Activated T-helper 1 cell treated with anti-CD3 and anti-CD28 coated beads, Interleukin-12 subunit alpha, Interleukin-12 subunit beta, Interleukin-2, Interleukin-4 antibody, amounts not matched to agents 30 ng/mL and 10 ng/mL and 1 ng/mL, durations not matched to agents 14 hours and 24 hours and 36 hours (primary cell): Measurements from ENCODE around the gene NLRC3. TPM values are rescaled to one million over a fixed set of nuclear protein-coding genes. Genes with fewer than 3 reads are reported as not detected.
"Not testable (repeated sequence)": the region's sequence is repeated elsewhere in the genome, so short reads cannot be mapped to it uniquely, and the experiment has no call there.

ENCODE experiments used
- DNase-seq: peaks from one replicate; pipeline ENCODE4 v3.0.0; 2021; ENCODE audit warnings: low spot score
- H3K27ac Mint-ChIP-seq: one replicate; pipeline ENCODE4 v1.8.0; 2021; ENCODE audit warnings: mild to moderate bottlenecking, mixed read lengths
- H3K27me3 Mint-ChIP-seq: one replicate; pipeline ENCODE4 v1.8.0; 2022; ENCODE audit warnings: mild to moderate bottlenecking, moderate library complexity, mixed read lengths; ENCODE audit not compliant: insufficient read depth
- H3K36me3 Mint-ChIP-seq: one replicate; pipeline ENCODE4 v1.8.0; 2021; ENCODE audit warnings: low read depth, mixed read lengths
- H3K4me1 Mint-ChIP-seq: one replicate; pipeline ENCODE4 v1.8.0; 2021; ENCODE audit warnings: low read depth, mixed read lengths
- H3K4me3 Mint-ChIP-seq: one replicate; pipeline ENCODE4 v1.8.0; 2021; ENCODE audit warnings: mild to moderate bottlenecking, moderate library complexity, mixed read lengths
- H3K9me3 Mint-ChIP-seq: one replicate; pipeline ENCODE4 v1.8.0; 2021; ENCODE audit warnings: mixed read lengths
- intact Hi-C: fragments of 100-400 bp; cut with micrococcal nuclease; formaldehyde crosslinking; loops from one replicate; pipeline ENCODE4 v1.15.1; 2024
- total RNA-seq: library from RNA; stranded (reverse); gene quantifications from 2 replicates; pipeline ENCODE4 v1.2.3, GENCODE V29; 2022

The NLRC3 gene
- total RNA-seq, 1 donor from 2014 or later, result 21.8 TPM

- H3K9me3 Mint-ChIP-seq, result no peaks in the 10 kb centered on the region
- peaks cover 36% of the 10 kb centered on the region for H3K36me3 Mint-ChIP-seq
- intact Hi-C loops, result loop anchor here (10.0 kb wide), 1 partner anchor 366 kb away; no protein-coding TSS in a partner anchor
- peak overlapping the region; percentile 38 for H3K4me3 Mint-ChIP-seq
- H3K27ac Mint-ChIP-seq, result peak overlapping the region; percentile 79
- peaks cover 63% of the 10 kb centered on the region for H3K4me1 Mint-ChIP-seq
- DNase-seq, result no peak
- peaks cover 3% of the 10 kb centered on the region for H3K27me3 Mint-ChIP-seq
Measured at GRCh38 chr16:3508736-3509135, 68.5 kb downstream of the NLRC3 start.

GRCh38 chr16:3503523-3503922, 73.7 kb downstream of the NLRC3 start:
- Mint-ChIP-seq H3K36me3 (peaks cover 23% of the 10 kb centered on the region), H3K4me3 (peak overlapping the region; percentile 77), H3K4me1 (peaks cover 68% of the 10 kb centered on the region), H3K9me3 (no peaks in the 10 kb centered on the region), H3K27ac (peak overlapping the region; percentile 90), H3K27me3 (peaks cover 3% of the 10 kb centered on the region)
- intact Hi-C loops, result loop anchor here (1.0 to 10.0 kb wide), 3 partner anchors 75 to 371 kb away; partner anchors contain the start of gene SLX4
- DNase-seq, result peak; percentile 65

GRCh38 chr16:3501783-3502400, 75.3 kb downstream of the NLRC3 start:
- Mint-ChIP-seq H3K4me3 (peak overlapping the region; percentile 96), H3K9me3 (no peaks in the 10 kb centered on the region), H3K27ac (peak overlapping the region; percentile 93), H3K4me1 (peaks cover 60% of the 10 kb centered on the region), H3K36me3 (peaks cover 13% of the 10 kb centered on the region), H3K27me3 (peaks cover 6% of the 10 kb centered on the region)
- intact Hi-C loops, result loop anchor here (2.0 to 10.0 kb wide), 3 partner anchors 77 to 373 kb away; partner anchors contain the start of gene OR1F1
- DNase-seq, result no peak

GRCh38 chr16:3501412-3501761, 75.8 kb downstream of the NLRC3 start:
- H3K27ac Mint-ChIP-seq, result peak overlapping the region; percentile 93
- peak overlapping the region; percentile 96 for H3K4me3 Mint-ChIP-seq
- H3K9me3 Mint-ChIP-seq, H3K27me3 Mint-ChIP-seq, DNase-seq: not testable (repeated sequence)
- peaks cover 13% of the 10 kb centered on the region for H3K36me3 Mint-ChIP-seq
- peaks cover 60% of the 10 kb centered on the region for H3K4me1 Mint-ChIP-seq
- intact Hi-C loops, result loop anchor here (2.0 to 10.0 kb wide), 2 partner anchors 313 to 373 kb away; partner anchors contain the start of gene OR1F1

GRCh38 chr16:3498988-3499387, 78.2 kb downstream of the NLRC3 start:
- Mint-ChIP-seq H3K27ac (no peak overlapping the region), H3K4me1 (peaks cover 39% of the 10 kb centered on the region), H3K36me3 (no peaks in the 10 kb centered on the region), H3K9me3 (no peaks in the 10 kb centered on the region), H3K4me3 (peak overlapping the region; percentile 12), H3K27me3 (peaks cover 3% of the 10 kb centered on the region)
- intact Hi-C loops, result no loop called here
- no peak for DNase-seq

- H3K9me3 Mint-ChIP-seq, result no peaks in the 10 kb centered on the region
- peaks cover 30% of the 10 kb centered on the region for H3K4me1 Mint-ChIP-seq
- no peaks in the 10 kb centered on the region for H3K36me3 Mint-ChIP-seq
- intact Hi-C loops, result no loop called here
- DNase-seq, result no peak
- no peak overlapping the region for H3K27ac Mint-ChIP-seq
- H3K4me3 Mint-ChIP-seq, result no peak overlapping the region
- peaks cover 3% of the 10 kb centered on the region for H3K27me3 Mint-ChIP-seq
Measured at GRCh38 chr16:3497771-3498170, 79.4 kb downstream of the NLRC3 start.

GRCh38 chr16:3496386-3496785, 80.8 kb downstream of the NLRC3 start:
- DNase-seq, result no peak
- Mint-ChIP-seq H3K4me3 (no peak overlapping the region), H3K4me1 (peaks cover 17% of the 10 kb centered on the region), H3K36me3 (no peaks in the 10 kb centered on the region), H3K9me3 (no peaks in the 10 kb centered on the region), H3K27ac (no peak overlapping the region), H3K27me3 (peaks cover 3% of the 10 kb centered on the region)
- intact Hi-C loops, result no loop called here

- intact Hi-C loops, result no loop called here
- DNase-seq, result no peak
- Mint-ChIP-seq H3K27me3 (peaks cover 3% of the 10 kb centered on the region), H3K4me3 (no peak within 1 kb of the TSS), H3K36me3 (no peaks in the 10 kb centered on the region), H3K27ac (no peak within 1 kb of the TSS), H3K4me1 (peaks cover 6% of the 10 kb centered on the region), H3K9me3 (no peaks in the 10 kb centered on the region)
Measured at GRCh38 chr16:3495176-3495575, 82.0 kb downstream of the NLRC3 start, which contains the start of gene C16orf90. Gene C16orf90 (minus strand): TSS chr16:3495489. CDS start chr16:3495421, 68 bp downstream.

GRCh38 chr16:3494386-3494973, 82.7 kb downstream of the NLRC3 start:
- Mint-ChIP-seq H3K27me3 (peaks cover 3% of the 10 kb centered on the region), H3K9me3 (no peaks in the 10 kb centered on the region), H3K27ac (no peak overlapping the region), H3K4me1 (peaks cover 2% of the 10 kb centered on the region), H3K36me3 (no peaks in the 10 kb centered on the region), H3K4me3 (no peak overlapping the region)
- intact Hi-C loops, result no loop called here
- no peak for DNase-seq

GRCh38 chr16:3492356-3492755, 84.8 kb downstream of the NLRC3 start:
- H3K36me3 Mint-ChIP-seq, result no peaks in the 10 kb centered on the region
- H3K9me3 Mint-ChIP-seq, result no peaks in the 10 kb centered on the region
- no peak overlapping the region for H3K27ac Mint-ChIP-seq
- DNase-seq, result no peak
- intact Hi-C loops, result no loop called here
- H3K4me1 Mint-ChIP-seq, result no peaks in the 10 kb centered on the region
- H3K4me3 Mint-ChIP-seq, result no peak overlapping the region
- no peaks in the 10 kb centered on the region for H3K27me3 Mint-ChIP-seq

GRCh38 chr16:3490911-3491629, 86.1 kb downstream of the NLRC3 start:
- peaks cover 3% of the 10 kb centered on the region for H3K36me3 Mint-ChIP-seq
- no peak overlapping the region for H3K4me3 Mint-ChIP-seq
- no peak overlapping the region for H3K27ac Mint-ChIP-seq
- H3K4me1 Mint-ChIP-seq, result no peaks in the 10 kb centered on the region
- H3K27me3 Mint-ChIP-seq, result no peaks in the 10 kb centered on the region
- intact Hi-C loops, result no loop called here
- no peak for DNase-seq
- no peaks in the 10 kb centered on the region for H3K9me3 Mint-ChIP-seq
